Ramos (cell line): Measurements from ENCODE around the gene ETV5.

ENCODE experiments used
- in situ Hi-C: fragments of 300-500 bp; cut with MboI; formaldehyde crosslinking; loops from one replicate; pipeline ENCODE4 v1.14.3; 2022; ENCODE audit warnings: low sequenced_read_pairs; ENCODE audit not compliant: unreplicated experiment

ETV5 gene

GRCh38 chr3:186097663-186098451, 11.0 kb downstream of the ETV5 start:
- in situ Hi-C loops, result no loop called here

GRCh38 chr3:186097317-186097662, 11.6 kb downstream of the ETV5 start:
- in situ Hi-C loops, result no loop called here

- in situ Hi-C loops, result no loop called here
Observed at GRCh38 chr3:186096290-186096689, 12.6 kb downstream of the ETV5 start.

- in situ Hi-C loops, result no loop called here
Observed at GRCh38 chr3:186095561-186096081, 13.3 kb downstream of the ETV5 start.

- in situ Hi-C loops, result no loop called here
Observed at GRCh38 chr3:186094696-186095425, 14.0 kb downstream of the ETV5 start.

- in situ Hi-C loops, result no loop called here
Observed at GRCh38 chr3:186094271-186094670, 14.6 kb downstream of the ETV5 start.

GRCh38 chr3:186093271-186093900, 15.5 kb downstream of the ETV5 start:
- in situ Hi-C loops, result no loop called here

GRCh38 chr3:186092360-186093070, 16.4 kb downstream of the ETV5 start:
- in situ Hi-C loops, result no loop called here

- in situ Hi-C loops, result no loop called here
Observed at GRCh38 chr3:186090901-186091300, 18.0 kb downstream of the ETV5 start.

- in situ Hi-C loops, result no loop called here
Observed at GRCh38 chr3:186088335-186088734, 20.6 kb downstream of the ETV5 start.

- in situ Hi-C loops, result no loop called here
Observed at GRCh38 chr3:186084264-186084663, 24.6 kb downstream of the ETV5 start.

- in situ Hi-C loops, result no loop called here
Observed at GRCh38 chr3:186083746-186084145, 25.1 kb downstream of the ETV5 start.

- in situ Hi-C loops, result no loop called here
Observed at GRCh38 chr3:186082150-186082549, 26.7 kb downstream of the ETV5 start.

- in situ Hi-C loops, result no loop called here
Observed at GRCh38 chr3:186081678-186082077, 27.2 kb downstream of the ETV5 start.

- in situ Hi-C loops, result no loop called here
Observed at GRCh38 chr3:186080849-186081438, 27.9 kb downstream of the ETV5 start.

- in situ Hi-C loops, result no loop called here
Observed at GRCh38 chr3:186079925-186080324, 29.0 kb downstream of the ETV5 start.

GRCh38 chr3:186077466-186077865, 31.4 kb downstream of the ETV5 start:
- in situ Hi-C loops, result no loop called here

GRCh38 chr3:186075931-186076567, 32.8 kb downstream of the ETV5 start:
- in situ Hi-C loops, result no loop called here

GRCh38 chr3:186075489-186075888, 33.4 kb downstream of the ETV5 start:
- in situ Hi-C loops, result no loop called here

- in situ Hi-C loops, result no loop called here
Observed at GRCh38 chr3:186073641-186074040, 35.2 kb downstream of the ETV5 start.
